HG02884 (cell line): ENCODE results near the gene DCST2.

Source experiments
- ATAC-seq: cut with Tn5 transposase; IDR thresholded peaks from one replicate; pipeline ENCODE4 v1.9.1; 2021; ENCODE audit warnings: mild to moderate bottlenecking, moderate library complexity; ENCODE audit not compliant: unreplicated experiment

DCST2 gene

GRCh38 chr1:155012026-155012546 is 21.5 kb downstream of the DCST2 start:
- no peak for ATAC-seq

GRCh38 chr1:155011437-155012025 is 22.1 kb downstream of the DCST2 start:
- no peak for ATAC-seq

GRCh38 chr1:155011004-155011416 is 22.6 kb downstream of the DCST2 start:
- ATAC-seq: no peak

GRCh38 chr1:155010211-155010918 is 23.2 kb downstream of the DCST2 start:
- no peak for ATAC-seq

- ATAC-seq: no peak
Measured at GRCh38 chr1:155009742-155010141, 23.8 kb downstream of the DCST2 start.

- ATAC-seq: no peak
Measured at GRCh38 chr1:155009221-155009711, 24.3 kb downstream of the DCST2 start.

- ATAC-seq: no peak
Measured at GRCh38 chr1:155008015-155008941, 25.3 kb downstream of the DCST2 start.

- no peak for ATAC-seq
Measured at GRCh38 chr1:155007251-155007828, 26.2 kb downstream of the DCST2 start.

GRCh38 chr1:155006601-155007101 is 26.9 kb downstream of the DCST2 start:
- no peak for ATAC-seq

GRCh38 chr1:155005076-155006011 is 28.2 kb downstream of the DCST2 start:
- no peak for ATAC-seq

- ATAC-seq: no peak
Measured at GRCh38 chr1:155004352-155005075, 29.1 kb downstream of the DCST2 start.

- ATAC-seq: no peak
Measured at GRCh38 chr1:155003766-155004351, 29.7 kb downstream of the DCST2 start.

- ATAC-seq: no peak
Measured at GRCh38 chr1:155003227-155003765, 30.3 kb downstream of the DCST2 start.

GRCh38 chr1:155002464-155003226 is 30.9 kb downstream of the DCST2 start, which contains the start of gene ZBTB7B:
TSS of gene ZBTB7B (plus strand) at chr1:155002802. CDS start at chr1:155014661, 11,859 bp downstream.
- ATAC-seq: no peak

- no peak for ATAC-seq
Measured at GRCh38 chr1:155001675-155002463, 31.7 kb downstream of the DCST2 start.

- ATAC-seq: no peak
Measured at GRCh38 chr1:155001425-155001674, 32.2 kb downstream of the DCST2 start.
